Measurements from ENCODE around the gene AMH.

Gene AMH

DNA sequence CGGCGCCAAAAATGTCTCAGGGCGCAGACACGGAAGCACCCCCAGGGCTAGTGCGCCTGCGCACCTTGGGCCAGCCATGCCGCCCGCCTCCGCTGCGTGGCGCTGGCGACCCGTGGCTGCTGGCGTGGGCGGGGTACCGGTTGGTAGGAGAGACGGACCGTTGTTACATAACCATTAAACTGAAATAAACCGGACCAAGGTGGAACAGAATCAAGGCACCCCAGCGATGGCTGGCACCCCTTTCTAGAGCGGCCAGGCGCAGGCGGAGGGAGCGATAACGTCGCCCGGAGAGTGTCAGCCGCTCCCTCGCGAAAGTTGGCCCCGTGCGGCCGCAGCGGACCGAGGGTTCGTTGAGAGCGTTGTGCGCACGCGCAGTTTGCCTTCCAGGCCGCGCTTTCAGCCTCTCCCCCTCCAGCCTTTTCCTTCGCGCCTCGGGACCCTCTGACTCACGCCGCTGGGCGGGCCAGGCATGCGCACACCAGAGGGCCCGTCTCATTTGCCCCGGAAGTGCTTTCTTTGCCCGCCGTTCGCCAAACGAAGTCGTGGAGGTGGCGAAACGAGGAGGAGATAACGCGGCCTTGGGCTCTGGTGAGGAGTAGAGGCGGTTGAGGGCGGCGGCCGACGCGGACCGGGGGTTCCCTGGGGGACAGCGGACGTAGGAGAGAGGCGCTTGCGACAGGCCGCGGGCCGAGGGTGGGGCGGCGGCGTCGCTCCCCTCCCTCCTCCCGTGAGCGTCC, 12.6 kb upstream of the AMH start, which contains the start of the genes PLEKHJ1 and SF3A2:
Gene PLEKHJ1, minus strand, starts transcription at position 16 of the 737 bp plus-strand sequence. CDS start 81 bp downstream, outside the sequence.
Gene SF3A2, plus strand, starts transcription at position 511 of the 737 bp plus-strand sequence. CDS start 6,595 bp downstream, outside the sequence.
- peak within 1 kb of the TSS; percentile 96 for H3K27ac ChIP-seq
- TF ChIP-seq, protein P1, sequence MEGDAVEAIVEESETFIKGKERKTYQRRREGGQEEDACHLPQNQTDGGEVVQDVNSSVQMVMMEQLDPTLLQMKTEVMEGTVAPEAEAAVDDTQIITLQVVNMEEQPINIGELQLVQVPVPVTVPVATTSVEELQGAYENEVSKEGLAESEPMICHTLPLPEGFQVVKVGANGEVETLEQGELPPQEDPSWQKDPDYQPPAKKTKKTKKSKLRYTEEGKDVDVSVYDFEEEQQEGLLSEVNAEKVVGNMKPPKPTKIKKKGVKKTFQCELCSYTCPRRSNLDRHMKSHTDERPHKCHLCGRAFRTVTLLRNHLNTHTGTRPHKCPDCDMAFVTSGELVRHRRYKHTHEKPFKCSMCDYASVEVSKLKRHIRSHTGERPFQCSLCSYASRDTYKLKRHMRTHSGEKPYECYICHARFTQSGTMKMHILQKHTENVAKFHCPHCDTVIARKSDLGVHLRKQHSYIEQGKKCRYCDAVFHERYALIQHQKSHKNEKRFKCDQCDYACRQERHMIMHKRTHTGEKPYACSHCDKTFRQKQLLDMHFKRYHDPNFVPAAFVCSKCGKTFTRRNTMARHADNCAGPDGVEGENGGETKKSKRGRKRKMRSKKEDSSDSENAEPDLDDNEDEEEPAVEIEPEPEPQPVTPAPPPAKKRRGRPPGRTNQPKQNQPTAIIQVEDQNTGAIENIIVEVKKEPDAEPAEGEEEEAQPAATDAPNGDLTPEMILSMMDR (IDR thresholded peaks at IDR 0.05): peak; percentile 99
- TF ChIP-seq ZFX (IDR thresholded peaks at IDR 0.05; ENCODE audit: borderline replicate concordance): no peak

DNA sequence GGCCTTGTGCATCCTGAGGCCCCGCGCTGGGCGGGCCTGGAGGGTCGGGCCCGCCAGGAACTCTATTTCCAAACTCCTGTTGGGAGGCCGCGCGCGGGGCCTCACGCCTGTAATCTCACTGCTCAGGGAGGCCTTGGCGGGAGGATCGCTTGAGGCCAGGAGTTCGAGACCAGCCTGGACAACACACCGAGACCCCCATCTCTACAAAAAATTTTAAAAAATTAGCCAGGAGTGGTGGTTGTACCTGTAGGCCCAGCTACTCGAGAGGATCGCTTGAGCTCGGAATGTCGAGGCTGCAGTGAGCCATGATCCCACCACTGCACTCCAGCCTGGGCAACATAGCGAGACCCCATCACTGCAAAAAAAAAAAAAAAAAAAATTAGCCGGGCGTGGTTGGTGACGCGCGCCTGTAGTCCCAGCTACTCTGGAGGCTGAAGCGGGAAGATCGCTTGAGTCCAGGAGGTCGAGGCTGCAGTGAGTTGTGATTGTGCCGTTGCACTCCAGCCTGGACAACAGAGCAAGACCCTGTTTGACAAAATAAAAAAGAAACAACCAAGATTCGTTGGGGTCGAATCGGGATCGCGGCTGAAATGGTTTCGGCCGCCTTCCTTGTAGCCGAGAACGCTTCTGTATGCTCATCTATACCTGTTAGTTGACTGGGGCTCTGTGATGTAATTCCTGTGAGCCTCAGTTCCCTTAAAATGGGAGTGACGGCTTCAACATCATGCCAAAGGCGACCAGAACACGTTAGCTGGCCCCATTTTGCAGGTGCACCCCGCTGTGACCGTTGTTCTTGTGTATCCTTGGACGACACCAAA, 11.9 kb upstream of the AMH start:
- peak overlapping the region; percentile 96 for H3K27ac ChIP-seq
- TF ChIP-seq, protein P1 (IDR thresholded peaks at IDR 0.05): no peak
- no peak for TF ChIP-seq ZFX (IDR thresholded peaks at IDR 0.05; ENCODE audit: borderline replicate concordance)

DNA sequence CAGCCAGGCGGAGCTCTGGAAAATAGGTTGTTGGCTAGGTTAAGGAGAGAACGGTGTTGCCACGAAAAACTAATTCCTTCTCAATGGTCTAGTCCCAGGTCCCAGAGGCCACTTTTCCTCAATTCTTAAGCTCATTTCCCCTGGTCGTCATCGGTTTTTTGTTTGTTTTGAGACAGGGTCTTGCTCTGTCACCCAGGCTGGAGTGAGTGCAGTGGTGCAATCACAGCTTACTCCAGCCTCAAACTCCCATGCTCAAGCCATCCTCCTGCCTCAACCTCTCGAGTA, 11.3 kb upstream of the AMH start:
- peak overlapping the region; percentile 96 for H3K27ac ChIP-seq
- TF ChIP-seq, protein P1 (IDR thresholded peaks at IDR 0.05): no peak
- no peak for TF ChIP-seq ZFX (IDR thresholded peaks at IDR 0.05; ENCODE audit: borderline replicate concordance)

DNA sequence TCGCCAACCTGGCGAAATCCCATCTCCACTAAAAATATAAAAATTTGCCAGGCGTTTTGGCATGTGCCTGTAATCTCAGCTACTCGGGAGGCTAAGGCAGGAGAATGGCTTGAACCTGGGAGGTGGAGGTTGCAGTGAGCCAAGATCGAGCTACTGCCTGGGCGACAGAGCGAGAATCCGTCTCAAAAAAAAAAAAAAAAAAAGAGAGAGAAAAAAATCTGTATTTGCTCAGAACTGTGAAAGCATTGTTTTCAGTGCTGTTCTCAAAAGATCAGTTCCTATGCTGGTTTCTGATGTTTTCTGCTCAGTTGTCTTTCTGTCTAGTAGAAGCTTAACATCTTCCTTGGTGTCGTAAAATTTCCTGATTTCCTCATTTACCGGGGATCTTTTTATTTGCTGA, 9.9 kb upstream of the AMH start:
- no peak for TF ChIP-seq ZFX (IDR thresholded peaks at IDR 0.05; ENCODE audit: borderline replicate concordance)
- TF ChIP-seq, protein P1 (IDR thresholded peaks at IDR 0.05): no peak
- 0 out of 2 replicates have a peak overlapping the region, but pooled peaks have one; percentile 3 for H3K27ac ChIP-seq

DNA sequence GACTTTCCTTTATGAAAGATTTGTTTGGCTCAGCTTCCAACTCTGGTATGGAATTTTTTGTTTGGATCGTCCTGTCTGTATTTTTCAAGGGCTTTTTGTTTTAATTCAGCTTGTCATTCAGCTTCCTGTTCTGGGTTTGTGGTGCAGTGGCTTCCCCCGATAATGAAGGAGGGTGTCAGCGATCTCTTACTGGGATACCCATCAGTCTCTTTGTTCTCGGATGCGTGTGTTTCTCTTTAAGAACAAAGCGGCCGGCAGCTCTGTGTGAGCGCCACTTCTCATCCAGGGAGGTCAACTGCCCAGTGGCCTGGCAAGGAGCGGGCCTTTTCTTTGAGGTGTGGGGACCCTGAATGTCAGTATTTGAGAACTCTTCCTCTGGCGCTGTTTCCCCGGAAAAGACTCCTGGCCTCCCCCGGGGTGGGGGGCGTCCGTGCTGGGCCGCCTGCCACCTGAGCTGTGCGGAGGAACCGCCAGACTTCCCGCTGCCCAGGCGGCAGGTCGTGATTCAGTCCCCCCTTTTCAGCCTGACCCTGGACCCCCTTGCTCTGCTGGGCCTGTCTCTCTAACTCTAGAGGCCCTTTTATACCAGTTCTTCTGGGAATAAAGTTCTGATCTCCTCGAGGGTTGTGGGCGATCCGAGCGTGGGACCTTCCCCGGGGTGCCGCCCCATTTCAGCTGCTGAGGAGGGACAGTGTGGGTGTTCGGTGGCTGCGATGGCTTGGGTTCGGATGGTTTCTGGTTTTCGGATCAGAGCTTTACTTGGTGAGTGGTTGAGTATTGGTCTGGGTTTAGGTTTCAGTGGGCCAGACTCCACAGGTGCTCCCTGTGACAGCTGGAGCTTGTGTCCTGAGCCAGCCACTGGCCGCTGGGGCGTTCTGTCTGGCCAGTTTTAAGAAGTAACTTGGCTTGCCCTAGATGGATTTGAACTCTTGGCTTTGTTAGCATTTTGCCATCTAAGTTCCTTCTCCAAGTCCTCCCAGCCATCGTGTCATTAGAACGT, 9.1 kb upstream of the AMH start:
- H3K27ac ChIP-seq: 0 out of 2 replicates have a peak overlapping the region, but pooled peaks have one; percentile 3
- TF ChIP-seq, protein P1 (IDR thresholded peaks at IDR 0.05): no peak

DNA sequence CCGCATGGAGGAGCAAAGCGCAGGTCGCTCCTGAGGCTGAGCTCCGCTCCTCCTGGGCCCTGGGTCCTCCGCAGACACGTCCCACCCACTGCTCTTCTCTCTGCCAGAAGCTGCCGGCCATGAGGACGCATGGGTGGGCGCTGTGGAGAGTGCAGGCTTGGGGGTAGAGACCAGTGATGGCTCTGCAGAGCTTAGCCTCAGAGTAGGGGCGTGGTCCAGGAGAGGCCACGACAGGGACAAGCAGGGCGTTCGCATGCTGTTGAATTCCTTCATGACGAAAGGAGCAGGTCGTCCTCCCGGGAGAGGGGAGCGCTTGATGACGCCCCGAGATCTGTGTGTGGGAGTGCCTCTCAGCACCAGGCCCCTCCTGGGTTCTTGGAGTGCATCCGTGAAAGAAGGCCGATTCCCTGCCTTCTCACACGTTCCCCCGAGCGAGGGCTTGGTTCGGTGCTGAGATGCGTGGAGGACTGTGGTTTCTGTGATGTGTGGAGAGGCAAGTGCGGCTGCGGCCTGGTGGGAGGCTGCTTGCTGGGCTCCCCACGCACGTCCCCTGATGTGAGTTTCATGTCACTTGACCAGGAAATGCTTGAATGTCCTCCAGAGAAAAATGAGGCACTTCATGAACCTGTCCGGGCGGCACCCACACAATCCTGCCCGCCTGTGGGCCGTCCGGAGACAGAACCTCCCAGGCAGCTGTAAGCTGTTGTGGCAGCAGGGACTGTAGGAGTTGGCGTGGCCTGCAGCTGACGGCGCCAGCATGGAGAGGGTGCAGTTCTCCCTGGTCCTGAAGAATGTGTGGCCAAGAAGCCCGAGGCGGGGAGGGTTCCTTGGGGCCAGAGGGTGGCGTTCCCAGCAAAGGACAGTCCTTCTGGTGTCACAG, 8.0 kb upstream of the AMH start:
- no peak for TF ChIP-seq ZFX (IDR thresholded peaks at IDR 0.05; ENCODE audit: borderline replicate concordance)
- TF ChIP-seq, protein P1 (IDR thresholded peaks at IDR 0.05): no peak
- H3K27ac ChIP-seq: no peak overlapping the region

Measured in 22Rv1 (cell line).